Retinal pigment epithelial cell (primary cell): Measurements from ENCODE around the gene TC2N.

Experiments
- DNase-seq: peaks from one replicate; pipeline ENCODE4 v3.0.0-alpha.2; 2010; ENCODE audit warnings: low read depth
- H3K4me3 ChIP-seq: 2 replicates; pipeline ENCODE4 v1.5.1; 2011; ENCODE audit warnings: mild to moderate bottlenecking, low read length, control low read depth, moderate library complexity
- TF ChIP-seq, protein P1 (sequence below): conservative IDR thresholded peaks from 2 replicates; pipeline ENCODE4 v1.5.1; 2011; ENCODE audit warnings: low read depth, low read length, control low read depth, inconsistent platforms

Gene TC2N

DNA sequence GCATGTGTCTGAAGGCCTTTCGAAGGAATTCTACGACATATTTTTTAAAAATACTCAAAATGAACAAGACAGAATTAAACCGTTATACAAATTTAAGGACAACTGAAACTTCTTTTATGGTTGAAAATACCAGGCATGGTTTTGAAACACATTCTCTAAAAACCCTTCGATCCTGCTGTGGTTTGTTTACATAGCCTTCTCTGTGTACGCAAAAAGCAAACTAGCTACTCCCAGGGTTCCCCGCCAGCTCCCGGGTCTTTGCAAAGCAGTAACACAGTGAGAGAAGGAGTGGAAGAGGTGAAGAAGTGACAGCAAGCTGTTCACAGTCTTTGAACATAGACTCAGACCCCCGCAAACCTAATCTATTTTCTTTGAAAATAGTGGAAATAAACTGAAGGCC, 2.2 kb upstream of the TC2N start:
- H3K4me3 ChIP-seq, result no peak overlapping the region
- TF ChIP-seq, protein P1, sequence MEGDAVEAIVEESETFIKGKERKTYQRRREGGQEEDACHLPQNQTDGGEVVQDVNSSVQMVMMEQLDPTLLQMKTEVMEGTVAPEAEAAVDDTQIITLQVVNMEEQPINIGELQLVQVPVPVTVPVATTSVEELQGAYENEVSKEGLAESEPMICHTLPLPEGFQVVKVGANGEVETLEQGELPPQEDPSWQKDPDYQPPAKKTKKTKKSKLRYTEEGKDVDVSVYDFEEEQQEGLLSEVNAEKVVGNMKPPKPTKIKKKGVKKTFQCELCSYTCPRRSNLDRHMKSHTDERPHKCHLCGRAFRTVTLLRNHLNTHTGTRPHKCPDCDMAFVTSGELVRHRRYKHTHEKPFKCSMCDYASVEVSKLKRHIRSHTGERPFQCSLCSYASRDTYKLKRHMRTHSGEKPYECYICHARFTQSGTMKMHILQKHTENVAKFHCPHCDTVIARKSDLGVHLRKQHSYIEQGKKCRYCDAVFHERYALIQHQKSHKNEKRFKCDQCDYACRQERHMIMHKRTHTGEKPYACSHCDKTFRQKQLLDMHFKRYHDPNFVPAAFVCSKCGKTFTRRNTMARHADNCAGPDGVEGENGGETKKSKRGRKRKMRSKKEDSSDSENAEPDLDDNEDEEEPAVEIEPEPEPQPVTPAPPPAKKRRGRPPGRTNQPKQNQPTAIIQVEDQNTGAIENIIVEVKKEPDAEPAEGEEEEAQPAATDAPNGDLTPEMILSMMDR, result no peak
- no peak for DNase-seq

DNA sequence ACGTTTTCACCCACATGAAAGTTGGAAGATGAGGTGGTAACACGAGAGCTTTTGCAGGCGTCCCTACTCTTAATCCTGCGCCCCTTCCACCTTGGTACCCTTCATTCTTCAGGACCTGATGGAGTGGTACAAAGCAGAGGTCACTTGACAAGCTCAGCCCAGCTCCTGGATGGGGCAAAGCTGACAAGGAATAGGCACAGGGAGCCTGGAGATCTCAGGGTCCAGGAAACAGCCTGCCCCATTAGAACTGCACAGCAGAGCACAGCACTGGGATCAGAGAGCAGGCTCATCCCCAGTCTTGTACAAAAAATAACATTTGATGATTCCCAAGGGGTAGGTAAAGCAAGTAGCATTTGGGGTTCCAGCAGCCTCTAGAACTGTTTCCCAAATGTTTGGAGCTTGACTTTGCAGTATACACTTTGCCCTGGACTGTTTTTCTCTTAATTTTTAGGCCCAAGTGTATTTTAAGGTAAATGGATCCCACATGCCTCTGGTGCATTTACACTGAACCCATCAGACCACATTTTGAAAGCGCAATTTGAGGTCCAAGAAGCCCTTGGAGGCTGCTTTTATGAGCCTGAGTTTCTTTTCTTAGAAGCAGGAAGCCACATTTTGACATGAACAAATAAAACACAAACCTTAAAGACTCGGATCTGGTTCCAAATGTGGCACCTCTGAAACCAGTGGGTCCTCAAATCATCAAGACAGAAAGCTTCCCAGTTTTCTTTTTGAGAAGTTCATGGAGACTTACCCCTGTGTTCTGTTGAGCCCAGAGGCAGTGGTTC, 633 bp downstream of the TC2N start:
- TF ChIP-seq, protein P1, result no peak
- DNase-seq, result no peak
- H3K4me3 ChIP-seq, result no peak overlapping the region

DNA sequence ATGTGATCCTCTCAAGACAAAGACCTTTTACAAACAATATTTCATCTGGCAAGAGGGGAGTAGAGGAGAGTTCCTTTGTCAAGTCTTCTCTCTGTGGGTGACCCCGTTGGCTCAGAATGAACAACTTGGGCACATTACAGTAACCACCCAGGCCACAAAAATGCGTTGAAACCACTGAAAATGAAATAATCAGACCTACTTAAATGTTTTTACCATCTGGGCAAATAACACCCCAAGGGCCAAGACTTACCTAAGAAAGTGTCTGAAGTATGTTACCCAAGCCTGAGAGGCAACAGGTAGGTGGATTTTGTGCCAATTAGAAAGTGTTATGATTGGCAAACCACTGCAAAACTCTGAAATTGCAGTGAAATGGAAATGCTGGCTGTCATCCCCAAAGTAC, 1.3 kb downstream of the TC2N start:
- TF ChIP-seq, protein P1, result no peak
- no peak for DNase-seq
- H3K4me3 ChIP-seq, result no peak overlapping the region

DNA sequence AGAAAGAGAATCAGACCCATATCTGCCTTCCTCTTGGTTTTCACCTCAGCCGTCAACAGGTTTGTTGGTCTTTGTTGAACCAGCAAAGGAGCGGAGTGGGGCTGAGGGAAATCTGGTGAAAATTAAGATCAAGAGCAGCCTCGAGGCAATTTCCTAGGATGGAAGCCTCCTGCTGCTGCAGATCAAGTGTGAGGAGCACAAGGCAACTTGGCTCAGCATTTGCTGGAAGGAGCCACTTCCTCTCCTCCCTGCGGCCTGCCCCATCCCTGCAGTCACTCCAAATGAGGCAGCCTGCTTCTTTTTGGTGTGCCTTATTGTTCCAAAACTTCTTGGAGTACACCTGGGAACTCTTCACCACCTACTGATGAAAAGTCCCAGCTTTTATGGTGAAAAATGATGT, 4.9 kb downstream of the TC2N start:
- no peak overlapping the region for H3K4me3 ChIP-seq
- TF ChIP-seq, protein P1, result no peak
- DNase-seq, result no peak

DNA sequence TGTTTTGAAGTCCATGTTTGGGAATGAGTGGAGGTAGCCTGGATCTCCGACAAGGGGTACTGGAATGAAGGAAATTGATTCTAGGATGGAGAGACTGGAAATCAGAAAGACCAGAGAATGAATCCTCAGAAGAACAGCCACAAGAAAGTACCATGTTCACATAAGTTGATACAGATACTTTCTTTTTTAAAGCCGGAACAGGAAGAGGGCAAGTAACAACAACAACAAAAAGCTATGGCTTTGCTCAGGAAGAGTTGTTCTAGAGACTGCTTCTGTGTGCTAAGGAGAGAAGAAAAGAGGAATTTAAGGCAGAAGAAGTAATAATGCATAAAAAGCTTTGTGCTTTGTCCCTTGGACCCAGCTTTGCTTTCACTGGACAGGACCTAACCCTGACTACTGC, 6.2 kb downstream of the TC2N start:
- H3K4me3 ChIP-seq, result no peak overlapping the region
- TF ChIP-seq, protein P1, result no peak
- DNase-seq, result no peak

DNA sequence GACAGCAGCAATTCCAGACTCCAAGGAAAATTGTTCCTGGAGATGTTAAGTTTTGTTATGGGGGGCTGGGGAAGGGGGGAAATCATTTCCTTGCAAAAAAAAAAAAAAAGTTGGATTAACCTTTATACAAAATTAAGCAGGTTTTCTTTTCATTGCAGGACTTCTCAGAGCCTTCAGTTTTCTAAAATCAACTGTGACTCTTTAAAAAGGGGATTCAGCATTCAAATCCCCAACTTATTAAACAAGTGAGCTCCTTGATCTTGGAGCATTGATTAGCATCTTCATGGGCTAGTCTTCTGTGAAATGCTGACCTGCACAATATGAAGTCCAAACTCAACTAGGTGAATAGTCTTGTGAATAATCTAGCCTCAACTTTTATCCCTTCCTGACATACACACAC, 7.1 kb downstream of the TC2N start:
- no peak for DNase-seq
- TF ChIP-seq, protein P1, result no peak
- H3K4me3 ChIP-seq, result no peak overlapping the region

DNA sequence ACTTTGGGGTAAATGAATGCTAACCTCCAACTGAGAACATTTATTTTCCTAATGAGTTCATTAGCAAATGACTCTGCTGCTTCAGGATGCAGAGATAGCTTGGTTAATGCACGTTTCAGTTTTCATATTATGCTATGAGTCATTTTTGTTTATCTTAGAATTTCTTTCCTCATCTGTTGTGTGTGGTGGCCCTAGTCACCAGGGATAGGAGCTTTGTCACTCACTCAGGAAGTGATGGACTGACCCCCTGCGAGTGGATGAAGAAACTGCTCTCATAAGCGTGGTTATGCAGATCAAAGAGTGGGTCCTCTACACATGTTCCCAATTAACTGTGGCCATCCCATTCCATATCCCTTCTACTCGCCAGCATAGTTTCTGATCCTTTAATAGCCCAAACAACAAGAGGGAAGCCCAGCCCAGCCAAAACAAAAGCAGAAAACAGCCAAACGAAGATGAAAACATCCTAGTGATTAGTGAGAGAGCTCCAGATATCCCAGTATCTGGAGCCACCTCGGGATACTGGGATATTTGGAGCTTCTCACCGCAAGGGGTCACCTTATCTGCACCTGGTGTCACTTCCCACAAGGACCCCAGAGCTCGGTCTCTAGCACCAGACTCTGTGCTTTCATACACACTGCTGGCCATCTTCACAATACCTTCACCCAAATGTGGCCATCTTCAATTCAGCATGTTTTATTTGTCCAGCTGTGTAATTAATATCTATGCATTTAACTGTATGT, 8.6 kb downstream of the TC2N start:
- no peak for DNase-seq
- no peak overlapping the region for H3K4me3 ChIP-seq
- TF ChIP-seq, protein P1, result no peak
